GM12878 (cell line): ENCODE results near the gene UQCC2. TPM values are rescaled to one million over a fixed set of nuclear protein-coding genes. Genes with fewer than 3 reads are reported as not detected.

Experiments used
- ATAC-seq: fragments of 200-7000 bp; cut with Tn5 transposase; 3 replicates; pipeline ENCODE4 v1.9.1; 2020; ENCODE audit warnings: mild to moderate bottlenecking, moderate library complexity
- BruUV-seq: library from RNA; stranded (reverse); fragments of 400-500 nt; replicated peaks from 2 replicates; lab custom pipeline; 2021; lab: Mats Ljungman, UMichigan
- CTCF ChIA-PET: fragments of 300-600 bp; sonication (Branson Sonifier 250); formaldehyde crosslinking; extraction: SDS; loops from one replicate; lab custom pipeline; 2021; ENCODE audit warnings: inconsistent platforms; lab: Yijun Ruan, JAX
- POLR2A ChIA-PET: fragments of 350-600 bp; formaldehyde crosslinking; extraction: SDS; loops from one replicate; lab custom pipeline; 2021; ENCODE audit warnings: inconsistent platforms; lab: Charles Lee
- RAD21 ChIA-PET: fragments of 300-600 bp; sonication (Branson Sonifier 250); formaldehyde crosslinking; loops from one replicate; lab custom pipeline; 2023; ENCODE audit warnings: antibody characterized with exemption; ENCODE audit not compliant: unreplicated experiment; lab: Charles Lee
- SMC1A ChIA-PET: fragments of 300-600 bp; sonication (Branson Sonifier 250); formaldehyde crosslinking; loops from one replicate; lab custom pipeline; 2023; ENCODE audit not compliant: unreplicated experiment, uncharacterized antibody; lab: Charles Lee
- DNase-seq: peaks from one replicate; pipeline ENCODE4 v3.0.0-alpha.2; 2011; ENCODE audit warnings: low read depth, low spot score
- FAIRE-seq: peaks from 3 replicates; lab custom pipeline; 2011; peaks lifted over from hg19 to GRCh38; lab: Jason Lieb, UNC
- H2AFZ ChIP-seq: 2 replicates; pipeline ENCODE4 v1.6.0; 2011; ENCODE audit warnings: low read depth, low read length, control low read depth; ENCODE audit not compliant: control insufficient read depth
- H3K27ac ChIP-seq: 2 replicates; pipeline ENCODE4 v1.5.1; 2011; ENCODE audit warnings: control low read depth; ENCODE audit not compliant: control insufficient read depth, insufficient read depth
- H3K27me3 ChIP-seq, 2 experiments: replicated peaks in 1 of 2; 2 replicates each; pipeline versions ENCODE4 v1.6.0 to v1.6.1; 2011; ENCODE audit warnings: low read length in 1 of 2; ENCODE audit not compliant: control insufficient read depth in 2 of 2, insufficient read depth in 2 of 2
- H3K36me3 ChIP-seq, 2 experiments: 2 replicates each; pipeline ENCODE4 v1.5.1; 2011; ENCODE audit warnings: low read length in 1 of 2; ENCODE audit not compliant: control insufficient read depth in 2 of 2, insufficient read depth in 2 of 2
- H3K4me1 ChIP-seq: 2 replicates; pipeline ENCODE4 v1.6.1; 2011; ENCODE audit warnings: mild to moderate bottlenecking, low read length, moderate library complexity, mixed read lengths; ENCODE audit not compliant: control insufficient read depth, insufficient read depth
- H3K4me2 ChIP-seq: 2 replicates; pipeline ENCODE4 v1.6.0; 2011; ENCODE audit warnings: control low read depth; ENCODE audit not compliant: control insufficient read depth, insufficient read depth
- H3K4me3 ChIP-seq: fragments of 200-600 bp; sonication (generic); 2 replicates; pipeline ENCODE4 v1.5.1; 2016
- H3K79me2 ChIP-seq: 2 replicates; pipeline ENCODE4 v1.6.0; 2011; ENCODE audit warnings: low read length; ENCODE audit not compliant: control insufficient read depth, insufficient read depth
- H3K9ac ChIP-seq: 2 replicates; pipeline ENCODE4 v1.8.0; 2011; ENCODE audit warnings: low read length, control low read depth, mixed read lengths; ENCODE audit not compliant: control insufficient read depth, insufficient read depth
- H3K9me3 ChIP-seq: replicated peaks from 3 replicates; pipeline ENCODE4 v1.5.1; 2011; ENCODE audit warnings: mild to moderate bottlenecking, low read length; ENCODE audit not compliant: control insufficient read depth, insufficient read depth
- H4K20me1 ChIP-seq: 2 replicates; pipeline ENCODE4 v1.6.0; 2011; ENCODE audit not compliant: control insufficient read depth, insufficient read depth
- BCL3 ChIP-seq: IDR thresholded peaks from 2 replicates; pipeline ENCODE4 v1.6.1; 2011; ENCODE audit warnings: borderline replicate concordance, low read depth, mild to moderate bottlenecking, moderate library complexity, low read length; ENCODE audit not compliant: insufficient read depth, poor library complexity, severe bottlenecking
- CBX5 ChIP-seq: sonication (generic); IDR thresholded peaks from 2 replicates; pipeline ENCODE4 v1.6.1; 2016; ENCODE audit warnings: low read depth, moderate library complexity, mild to moderate bottlenecking, inconsistent platforms
- CHD1 ChIP-seq: IDR thresholded peaks from 2 replicates; pipeline ENCODE4 v1.6.1; 2012; ENCODE audit warnings: low read depth, low read length, improper control_type of control experiment
- CREM ChIP-seq: IDR thresholded peaks from 2 replicates; pipeline ENCODE4 v1.6.1; 2014; ENCODE audit warnings: antibody characterized with exemption, low read depth
- EZH2 ChIP-seq: IDR thresholded peaks from 2 replicates; pipeline ENCODE4 v1.6.1; 2012; ENCODE audit warnings: low read depth, mild to moderate bottlenecking, control low read depth, inconsistent platforms, low read length, borderline replicate concordance; ENCODE audit not compliant: control insufficient read depth
- FOS ChIP-seq: IDR thresholded peaks from 3 replicates; pipeline ENCODE4 v1.6.1; 2011; ENCODE audit warnings: borderline replicate concordance; ENCODE audit not compliant: insufficient read length; ENCODE audit errors: extremely low read depth
- HCFC1 ChIP-seq: fragments of 150-350 bp; IDR thresholded peaks from 2 replicates; pipeline ENCODE4 v1.6.1; 2014; ENCODE audit warnings: low read length
- MTA3 ChIP-seq: IDR thresholded peaks from 2 replicates; pipeline ENCODE4 v1.6.1; 2012; ENCODE audit warnings: low read length, inconsistent platforms, borderline replicate concordance
- NFXL1 ChIP-seq: fragments of 450-650 bp; IDR thresholded peaks from 2 replicates; pipeline ENCODE4 v1.6.1; 2017; ENCODE audit warnings: antibody characterized with exemption, mild to moderate bottlenecking, borderline replicate concordance
- NFYB ChIP-seq: IDR thresholded peaks from 2 replicates; pipeline ENCODE4 v1.6.1; 2011; ENCODE audit warnings: low read depth, mild to moderate bottlenecking, low read length, improper control_type of control experiment, moderate library complexity; ENCODE audit not compliant: insufficient read depth
- NR2C2 ChIP-seq: IDR thresholded peaks from 2 replicates; pipeline ENCODE4 v1.6.1; 2011; ENCODE audit warnings: borderline replicate concordance, low read depth; ENCODE audit not compliant: control insufficient read depth, insufficient read length
- POU2F2 ChIP-seq: IDR thresholded peaks from 3 replicates; pipeline ENCODE4 v1.6.1; 2011; ENCODE audit warnings: low read depth, mild to moderate bottlenecking, low read length, borderline replicate concordance
- SP1 ChIP-seq: IDR thresholded peaks from one replicate; pipeline ENCODE4 v1.6.1; 2011; ENCODE audit warnings: low read depth, low read length
- TAF1 ChIP-seq: IDR thresholded peaks from 2 replicates; pipeline ENCODE4 v1.6.1; 2011; ENCODE audit warnings: mild to moderate bottlenecking, low read depth, low read length, borderline replicate concordance
- TCF12 ChIP-seq: IDR thresholded peaks from 2 replicates; pipeline ENCODE4 v1.6.1; 2011; ENCODE audit warnings: low read depth, mild to moderate bottlenecking, low read length
- TCF7 ChIP-seq: IDR thresholded peaks from 2 replicates; pipeline ENCODE4 v1.6.1; 2014; ENCODE audit warnings: antibody characterized with exemption, borderline replicate concordance
- ZSCAN29 ChIP-seq: fragments of 450-650 bp; IDR thresholded peaks from 2 replicates; pipeline ENCODE4 v1.6.1; 2017; ENCODE audit warnings: mild to moderate bottlenecking, moderate library complexity
- WGBS: methylation state at CpG from one replicate; pipeline ENCODE4 v1.1.6; 2016; ENCODE audit warnings: low lambda C conversion rate; ENCODE audit not compliant: insufficient replicate concordance, insufficient coverage; ENCODE audit errors: missing lambda C conversion rate; 5-methylcytosine and 5-hydroxymethylcytosine counted together
- in situ Hi-C: fragments of 300-500 bp; cut with MboI; formaldehyde crosslinking; loops from 9 replicates; pipeline ENCODE4 v1.14.3; 2018; ENCODE audit warnings: mixed read lengths
- intact Hi-C: fragments of 100-400 bp; cut with micrococcal nuclease; formaldehyde crosslinking; loops from one replicate; pipeline ENCODE4 v1.14.2; 2022; ENCODE audit not compliant: unreplicated experiment
- polyA plus RNA-seq, 11 experiments: library from polyadenylated mRNA; depleted of rRNA in 4 of 11; unstranded in 6 of 11; stranded (reverse) in 5 of 11; fragments of >200 nt; fragmentation: Nextera tagmentation in 4 of 11; fragmentation: Illumina TruSeq in 1 of 11; extraction: Ambion mirVana in 4 of 11; extraction: Trizol in 1 of 11; gene quantifications; 1 replicate in 1 of 11; 2 replicates in 10 of 11; pipeline versions ENCODE4 v1.2.1 to v1.2.3, GENCODE V29; 2011 to 2016; ENCODE audit warnings: inconsistent platforms in 2 of 11, missing spikeins in 2 of 11, low read depth in 1 of 11
- total RNA-seq, 4 experiments: library from RNA; depleted of rRNA in 3 of 4; stranded (reverse); fragments of >200 nt in 3 of 4; fragmentation: Illumina TruSeq in 1 of 4; extraction: Trizol in 1 of 4; gene quantifications; 2 replicates each; pipeline versions ENCODE4 v1.2.1 to v1.2.3, GENCODE V29; 2013 to 2021

The UQCC2 gene
- total and polyA plus RNA-seq, 10 of the 15 experiments (the other 5 are each of a cell fraction or from before 2014, with no cell fraction given), result 40.6 to 478 (median 71.2) TPM

DNA sequence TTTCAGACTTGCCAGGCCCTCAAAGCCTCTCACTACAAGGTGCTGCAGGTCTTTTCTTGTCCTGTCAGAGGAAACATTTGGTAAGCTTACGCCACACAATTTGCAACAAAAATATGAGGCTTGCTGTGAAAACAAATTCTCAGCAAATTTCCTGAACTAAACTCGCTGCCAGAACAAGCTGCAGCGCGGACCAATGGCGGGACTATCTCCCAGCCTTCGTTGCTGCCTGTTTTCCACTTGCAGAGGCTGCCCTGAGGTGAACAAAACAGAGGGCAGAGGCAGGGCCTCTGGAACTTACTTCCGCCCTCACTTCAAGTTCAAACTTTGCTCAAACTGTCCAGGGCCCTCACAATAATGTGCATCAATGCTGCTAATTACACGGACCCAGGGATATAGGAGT is 12.4 kb downstream of the UQCC2 start:
- POLR2A ChIA-PET, result no interaction called here
- no peaks in the 10 kb centered on the region for H3K79me2 ChIP-seq
- H3K4me2 ChIP-seq, result no peak overlapping the region
- H3K27ac ChIP-seq, result no peak overlapping the region
- RAD21 ChIA-PET, result no interaction called here
- in situ Hi-C loops, result no loop called here
- SMC1A ChIA-PET, result interaction anchor here (0.8 to 1.2 kb wide), 2 partner anchors 109 to 118 kb away, joined by 3 to 5 read pairs; no protein-coding TSS in a partner anchor
- ATAC-seq, result no peak
- CTCF ChIA-PET, result interaction anchor here (1.1 kb wide), 1 partner anchor 109 kb away, joined by 6 read pairs; no protein-coding TSS in a partner anchor
- peaks cover 17 to 29% of the 10 kb centered on the region in 2 experiments for H3K36me3 ChIP-seq
- WGBS, result 30% methylated on average over 8 of the region's 8 CpGs
- H3K4me3 ChIP-seq, result no peak overlapping the region
- no peak for DNase-seq
- BruUV-seq, result no TSS peak
- intact Hi-C loops, result no loop called here
- peaks cover 20% of the 10 kb centered on the region for H3K4me1 ChIP-seq
- H2AFZ ChIP-seq, result no peak overlapping the region
- no peak overlapping the region for H3K9ac ChIP-seq
- no peak for FAIRE-seq
- TF ChIP-seq SP1 (no peak), CBX5 (no peak), POU2F2 (no peak), TAF1 (no peak), NR2C2 (no peak), FOS (no peak), CHD1 (no peak), TCF7 (no peak), HCFC1 (no peak), EZH2 (no peak), NFYB (no peak), NFXL1 (no peak), MTA3 (no peak), ZSCAN29 (no peak), TCF12 (no peak), CREM (no peak), BCL3 (no peak)
- no peaks in the 10 kb centered on the region; the same call in 1 of the 2 replicates for H4K20me1 ChIP-seq
- no peaks in the 10 kb centered on the region for H3K27me3 ChIP-seq
- no peaks in the 10 kb centered on the region for H3K9me3 ChIP-seq
